H1 (cell line): Measurements from ENCODE around the gene CELF3. TPM values are rescaled to one million over a fixed set of nuclear protein-coding genes. Genes with fewer than 3 reads are reported as not detected.

ENCODE experiments used
- CTCF ChIA-PET: fragments of 300-600 bp; sonication (Branson Sonifier 250); formaldehyde crosslinking; loops from one replicate; lab custom pipeline; 2021; ENCODE audit not compliant: partially characterized antibody; lab: Charles Lee
- POLR2A ChIA-PET: fragments of 300-600 bp; sonication (Branson Sonifier 250); formaldehyde crosslinking; loops from one replicate; lab custom pipeline; 2021; ENCODE audit warnings: inconsistent platforms; ENCODE audit not compliant: partially characterized antibody; lab: Charles Lee
- DNase-seq, 2 experiments: peaks; one replicate each; pipeline versions ENCODE4 v3.0.0 to v3.0.0-alpha.2; 2010 to 2022; ENCODE audit warnings: low spot score in 2 of 2, low read depth in 1 of 2, mixed read lengths in 1 of 2
- FAIRE-seq: peaks from 2 replicates; lab custom pipeline; 2011; peaks lifted over from hg19 to GRCh38; lab: Jason Lieb, UNC
- H2AFZ ChIP-seq: 2 replicates; pipeline ENCODE4 v1.8.1; 2012; ENCODE audit warnings: low read length, inconsistent platforms
- H2AK5ac ChIP-seq: 2 replicates; pipeline ENCODE4 v1.6.1; 2013; ENCODE audit warnings: low read depth, low read length
- H2BK120ac ChIP-seq: replicated peaks from 2 replicates; pipeline ENCODE3; 2013; ENCODE audit warnings: low read depth, low read length, inconsistent platforms
- H2BK12ac ChIP-seq: 2 replicates; pipeline ENCODE4 v1.6.1; 2013; ENCODE audit warnings: low read depth, low read length
- H2BK15ac ChIP-seq: 2 replicates; pipeline ENCODE4 v1.6.1; 2013; ENCODE audit warnings: low read length
- H2BK20ac ChIP-seq: 2 replicates; pipeline ENCODE4 v1.6.1; 2013; ENCODE audit warnings: low read length
- H2BK5ac ChIP-seq: 2 replicates; pipeline ENCODE4 v1.6.1; 2013; ENCODE audit warnings: low read depth, low read length
- H3K14ac ChIP-seq: 2 replicates; pipeline ENCODE4 v1.6.1; 2013; ENCODE audit warnings: inconsistent platforms; ENCODE audit not compliant: insufficient read length
- H3K18ac ChIP-seq: 2 replicates; pipeline ENCODE4 v1.6.1; 2013; ENCODE audit warnings: low read length; ENCODE audit errors: extremely low read depth
- H3K23ac ChIP-seq: 2 replicates; pipeline ENCODE4 v1.6.1; 2013; ENCODE audit warnings: inconsistent platforms; ENCODE audit not compliant: insufficient read length
- H3K23me2 ChIP-seq: 2 replicates; pipeline ENCODE4 v1.6.1; 2013; ENCODE audit warnings: low read depth, low read length
- H3K27ac ChIP-seq: 2 replicates; pipeline ENCODE4 v1.6.1; 2011; ENCODE audit warnings: low read depth, low read length, inconsistent platforms
- H3K27me3 ChIP-seq, 4 experiments: replicated peaks in 1 of 4; 1 replicate in 1 of 4; 2 replicates in 3 of 4; pipeline versions ENCODE4 v1.6.1 to v1.8.1; 2011 to 2013; ENCODE audit warnings: low read length in 3 of 4, mild to moderate bottlenecking in 3 of 4, inconsistent platforms in 2 of 4, mixed read lengths in 2 of 4, moderate library complexity in 1 of 4; ENCODE audit not compliant: control insufficient read depth in 3 of 4, insufficient read depth in 3 of 4; ENCODE audit errors: extremely low read depth in 1 of 4
- H3K36me3 ChIP-seq, 4 experiments: 2 replicates each; pipeline versions ENCODE4 v1.6.1 to v1.8.1; 2011 to 2013; ENCODE audit warnings: mild to moderate bottlenecking in 4 of 4, low read length in 3 of 4, moderate library complexity in 2 of 4, control low read depth in 1 of 4, inconsistent platforms in 1 of 4; ENCODE audit not compliant: insufficient read depth in 4 of 4, control insufficient read depth in 2 of 4
- H3K4ac ChIP-seq: replicated peaks from 2 replicates; pipeline ENCODE3; 2013; ENCODE audit warnings: low read length, low read depth, mixed read lengths, inconsistent platforms; ENCODE audit not compliant: insufficient read length
- H3K4me1 ChIP-seq, 4 experiments: replicated peaks in 1 of 4; 1 replicate in 1 of 4; 2 replicates in 3 of 4; pipeline versions ENCODE4 v1.6.1 to v1.8.1; 2011 to 2013; ENCODE audit warnings: low read length in 3 of 4, inconsistent platforms in 2 of 4, mixed read lengths in 1 of 4; ENCODE audit not compliant: insufficient read depth in 4 of 4, control insufficient read depth in 3 of 4
- H3K4me2 ChIP-seq, 2 experiments: 2 replicates each; pipeline versions ENCODE4 v1.6.1 to v1.8.1; 2011 to 2013; ENCODE audit warnings: low read depth in 2 of 2, low read length in 2 of 2, control low read depth in 1 of 2, inconsistent platforms in 1 of 2, mild to moderate bottlenecking in 1 of 2; ENCODE audit not compliant: insufficient read depth in 1 of 2
- H3K4me3 ChIP-seq, 4 experiments: fragments of 200-600, 300-600 bp in 1 of 4; sonication (generic), shearing (Covaris generic), sonication (Bioruptor Twin) in 1 of 4; 2 replicates each; pipeline versions ENCODE4 v1.5.1 to v1.8.1; 2011 to 2016; ENCODE audit warnings: low read length in 4 of 4, low read depth in 3 of 4, control low read depth in 2 of 4, inconsistent platforms in 2 of 4, mild to moderate bottlenecking in 2 of 4, mixed read lengths in 1 of 4, moderate library complexity in 1 of 4; ENCODE audit not compliant: insufficient read depth in 2 of 4; ENCODE audit errors: extremely low read depth in 1 of 4
- H3K56ac ChIP-seq: replicated peaks from 2 replicates; pipeline ENCODE3; 2013; ENCODE audit warnings: low read depth, mild to moderate bottlenecking, mixed read lengths, low read length, inconsistent platforms; ENCODE audit not compliant: insufficient read length
- H3K79me1 ChIP-seq: 2 replicates; pipeline ENCODE4 v1.6.1; 2013; ENCODE audit warnings: low read depth, low read length, control low read depth
- H3K79me2 ChIP-seq, 2 experiments: 2 replicates each; pipeline versions ENCODE4 v1.6.1 to v1.8.1; 2012 to 2013; ENCODE audit warnings: low read length in 2 of 2, mild to moderate bottlenecking in 2 of 2, inconsistent platforms in 1 of 2; ENCODE audit not compliant: insufficient read depth in 2 of 2, control insufficient read depth in 1 of 2
- H3K9ac ChIP-seq, 4 experiments: replicated peaks in 1 of 4; 1 replicate in 1 of 4; 2 replicates in 3 of 4; pipeline versions ENCODE4 v1.6.1 to v1.8.1; 2011 to 2013; ENCODE audit warnings: low read depth in 3 of 4, low read length in 3 of 4, control low read depth in 2 of 4, mild to moderate bottlenecking in 2 of 4, moderate library complexity in 2 of 4, inconsistent platforms in 1 of 4; ENCODE audit errors: extremely low read depth in 1 of 4
- H3K9me3 ChIP-seq, 2 experiments: 2 replicates each; pipeline versions ENCODE4 v1.6.1 to v1.8.1; 2012 to 2013; ENCODE audit warnings: mild to moderate bottlenecking in 2 of 2, moderate library complexity in 2 of 2, control low read depth in 1 of 2, inconsistent platforms in 1 of 2, low read depth in 1 of 2, low read length in 1 of 2, mixed read lengths in 1 of 2; ENCODE audit not compliant: insufficient read depth in 2 of 2
- H4K20me1 ChIP-seq, 2 experiments: replicated peaks in 1 of 2; 2 replicates each; pipeline versions ENCODE3 to v1.8.1; 2011 to 2013; ENCODE audit warnings: inconsistent platforms in 2 of 2, low read length in 2 of 2, mild to moderate bottlenecking in 1 of 2; ENCODE audit not compliant: insufficient read depth in 2 of 2, control insufficient read depth in 1 of 2
- H4K5ac ChIP-seq: 2 replicates; pipeline ENCODE4 v1.6.1; 2013; ENCODE audit warnings: low read length, low read depth, mixed read lengths, inconsistent platforms; ENCODE audit not compliant: insufficient read length
- H4K8ac ChIP-seq: 2 replicates; pipeline ENCODE4 v1.8.0; 2013; ENCODE audit warnings: mild to moderate bottlenecking, moderate library complexity, low read length, inconsistent platforms; ENCODE audit not compliant: insufficient read depth; ENCODE audit errors: extremely low read depth
- H4K91ac ChIP-seq: replicated peaks from 2 replicates; pipeline ENCODE3; 2013; ENCODE audit warnings: low read length, mixed read lengths, inconsistent platforms; ENCODE audit not compliant: insufficient read length
- ATF2 ChIP-seq: IDR thresholded peaks from 2 replicates; pipeline ENCODE4 v1.6.1; 2012; ENCODE audit warnings: low read length, inconsistent platforms
- CBX5 ChIP-seq: fragments of 300-800, 300-1000 bp; sonication (generic); IDR thresholded peaks from 2 replicates; pipeline ENCODE4 v1.7.1; 2016; ENCODE audit warnings: antibody characterized with exemption, low read length, low read depth
- CEBPB ChIP-seq: IDR thresholded peaks from 2 replicates; pipeline ENCODE4 v1.6.1; 2012; ENCODE audit warnings: low read depth, low read length
- EGR1 ChIP-seq: IDR thresholded peaks from 2 replicates; pipeline ENCODE4 v1.6.1; 2011; ENCODE audit warnings: low read depth, low read length, borderline replicate concordance
- FOSL1 ChIP-seq: IDR thresholded peaks from 2 replicates; pipeline ENCODE4 v1.6.1; 2011; ENCODE audit warnings: mild to moderate bottlenecking, low read depth, low read length, moderate library complexity; ENCODE audit not compliant: insufficient read depth
- GTF2F1 ChIP-seq: IDR thresholded peaks from 2 replicates; pipeline ENCODE4 v1.6.1; 2012; ENCODE audit warnings: low read depth, low read length, improper control_type of control experiment, borderline replicate concordance
- JUN ChIP-seq: IDR thresholded peaks from 2 replicates; pipeline ENCODE4 v1.6.1; 2011; ENCODE audit warnings: low read depth, mild to moderate bottlenecking, improper control_type of control experiment, low read length
- KDM4A ChIP-seq: IDR thresholded peaks from one replicate; pipeline ENCODE4 v1.7.1; 2012; ENCODE audit warnings: low read depth, mild to moderate bottlenecking, moderate library complexity, low read length, inconsistent platforms; ENCODE audit not compliant: severe bottlenecking
- MAX ChIP-seq: IDR thresholded peaks from 2 replicates; pipeline ENCODE4 v1.6.1; 2012; ENCODE audit warnings: inconsistent platforms
- POLR2A ChIP-seq, 2 experiments: IDR thresholded peaks; 1 replicate in 1 of 2; 2 replicates in 1 of 2; pipeline ENCODE4 v1.6.1; 2011; ENCODE audit warnings: low read depth in 2 of 2, low read length in 2 of 2, mild to moderate bottlenecking in 2 of 2; ENCODE audit errors: control extremely low read depth in 1 of 2
- POLR2AphosphoS5 ChIP-seq: IDR thresholded peaks from 2 replicates; pipeline ENCODE4 v1.6.1; 2011; ENCODE audit warnings: low read depth, low read length
- RAD21 ChIP-seq, 2 experiments: IDR thresholded peaks in 1 of 2; conservative IDR thresholded peaks in 1 of 2; 2 replicates each; pipeline ENCODE4 v1.6.1; 2011; ENCODE audit warnings: low read depth in 2 of 2, low read length in 2 of 2, improper control_type of control experiment in 1 of 2, inconsistent platforms in 1 of 2, mild to moderate bottlenecking in 1 of 2, moderate library complexity in 1 of 2
- YY1 ChIP-seq: IDR thresholded peaks from 2 replicates; pipeline ENCODE4 v1.6.1; 2011; ENCODE audit warnings: low read depth, mild to moderate bottlenecking, low read length
- WGBS, 2 experiments: shearing (Covaris generic) in 1 of 2; methylation state at CpG; one replicate each; pipeline versions ENCODE4 v1.1.6 to v1.1.7; 2013 to 2015; ENCODE audit warnings: low lambda C conversion rate in 2 of 2, mixed read lengths in 2 of 2, inconsistent platforms in 1 of 2, low coverage in 1 of 2, missing lambda C conversion rate in 1 of 2; ENCODE audit not compliant: insufficient replicate concordance in 2 of 2, insufficient coverage in 1 of 2, insufficient read length in 1 of 2; ENCODE audit errors: extremely low coverage in 1 of 2, missing lambda C conversion rate in 1 of 2; 5-methylcytosine and 5-hydroxymethylcytosine counted together
- polyA plus RNA-seq, 7 experiments: library from polyadenylated mRNA; depleted of rRNA in 3 of 7; stranded (reverse) in 5 of 7; unstranded in 2 of 7; fragments of >200 nt in 5 of 7; fragments of 200-250 nt in 2 of 7; gene quantifications; 1 replicate in 5 of 7; 2 replicates in 1 of 7; 4 replicates in 1 of 7; pipeline versions ENCODE4 v1.2.1 to v1.2.3, GENCODE V29; 2011 to 2013; ENCODE audit warnings: missing spikeins in 2 of 7, mixed read lengths in 2 of 7
- total RNA-seq: library from RNA; stranded (reverse); fragmentation: NEBNext Ultra II Directional; extraction: Animal tissue kit (Norgen Biotek cat#: 25700); gene quantifications from 2 replicates; pipeline ENCODE4 v1.2.1, GENCODE V29; 2021

The CELF3 gene
- total and polyA plus RNA-seq, 2 of the 8 experiments (the other 6 are each of a cell fraction or from before 2014, with no cell fraction given): 0.34 to 1.2 TPM

DNA sequence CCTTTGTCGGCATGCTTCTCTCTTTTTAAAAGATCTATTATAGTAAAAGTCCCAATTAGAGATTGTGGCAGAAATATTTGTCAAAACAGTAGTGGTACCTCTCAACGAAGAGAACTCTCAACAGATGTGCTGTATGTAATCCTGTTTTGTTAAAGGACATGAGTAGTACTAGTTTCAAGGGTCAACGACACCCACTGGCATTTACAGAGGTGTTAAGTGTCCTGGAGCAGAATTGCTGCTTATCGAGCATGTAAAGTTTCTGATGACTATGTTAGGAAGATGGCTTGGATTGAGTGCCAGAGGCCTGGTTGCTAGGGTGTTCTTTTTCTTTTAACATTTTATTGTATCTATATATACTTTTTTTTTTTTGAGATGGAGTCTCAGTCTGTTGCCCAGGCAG is 27.1 kb downstream of the CELF3 start:
- Histone ChIP-seq H3K14ac (no peak overlapping the region), H3K4ac (no peak overlapping the region), H2BK15ac (no peak overlapping the region), H3K4me1 (no peaks in the 10 kb centered on the region), H3K27ac (no peak overlapping the region), H4K20me1 (no peaks in the 10 kb centered on the region), H3K56ac (no peak overlapping the region), H4K91ac (no peak overlapping the region), H3K18ac (no peak overlapping the region), H3K36me3 (peaks cover 4 to 12% (median 5%) of the 10 kb centered on the region in 4 experiments), H2AFZ (no peak overlapping the region), H3K23me2 (no peaks in the 10 kb centered on the region), H4K8ac (no peak overlapping the region), H3K4me2 (no peak overlapping the region), H3K9me3 (no peaks in the 10 kb centered on the region), H2BK5ac (no peak overlapping the region), H3K27me3 (no peaks in the 10 kb centered on the region), H4K5ac (no peak overlapping the region), H3K79me1 (no peaks in the 10 kb centered on the region), H2BK12ac (no peak overlapping the region), H3K9ac (no peak overlapping the region), H2AK5ac (no peak overlapping the region), H3K79me2 (no peaks in the 10 kb centered on the region), H2BK20ac (no peak overlapping the region), H2BK120ac (no peak overlapping the region), H3K23ac (no peak overlapping the region), H3K4me3 (no peak overlapping the region)
- FAIRE-seq (no peak), DNase-seq (no peak)
- CTCF ChIA-PET: interaction anchor here (0.7 to 3.3 kb wide), 3 partner anchors 9 to 100 kb away, joined by 3 to 14 read pairs (median 4); no protein-coding TSS in a partner anchor
- 85% methylated on average over 4 of the region's 4 CpGs; no CpG with 5 or more reads in 1 of the 2 experiments for WGBS, 2 experiments
- POLR2A ChIA-PET: no interaction called here
- no peak for TF ChIP-seq MAX
- TF ChIP-seq EGR1: no peak
- TF ChIP-seq YY1: no peak
- no peak for TF ChIP-seq CEBPB
- no peak for TF ChIP-seq POLR2A (IDR thresholded peaks at IDR 0.05; ENCODE audit: control extremely low read depth in 1 of 2, low read depth in 2 of 2, low read length in 2 of 2)
- no peak for TF ChIP-seq FOSL1
- no peak for TF ChIP-seq RAD21 (IDR thresholded peaks at IDR 0.05 in 1 of 2, conservative IDR thresholded peaks at IDR 0.05 in 1 of 2; ENCODE audit: low read depth in 2 of 2, low read length in 2 of 2)
- no peak for TF ChIP-seq CBX5
- no peak for TF ChIP-seq KDM4A
- no peak for TF ChIP-seq GTF2F1
- TF ChIP-seq JUN: no peak
- TF ChIP-seq POLR2AphosphoS5: no peak
- no peak for TF ChIP-seq ATF2
